ENCODE results near the gene NME9. TPM values are rescaled to one million over a fixed set of nuclear protein-coding genes. Genes with fewer than 3 reads are reported as not detected.
"Not testable (repeated sequence)": the region's sequence is repeated elsewhere in the genome, so short reads cannot be mapped to it uniquely, and the experiment has no call there.

Gene NME9
- total RNA-seq, result not detected

GRCh38 chr3:138329127-138329983 is at the start of gene NME9:
NME9 (minus strand) TSS chr3:138329851; CDS start chr3:138329335, 516 bp downstream.
- POLR2A ChIA-PET, result interaction anchor here (0.6 kb wide), 1 partner anchor 16 kb away, joined by 3 read pairs; no protein-coding TSS in a partner anchor
- CTCF ChIA-PET, result interaction anchor here (0.7 to 1.3 kb wide), 4 partner anchors 9 to 152 kb away, joined by 3 to 4 read pairs (median 4); partner anchors contain the start of gene ESYT3

DNA sequence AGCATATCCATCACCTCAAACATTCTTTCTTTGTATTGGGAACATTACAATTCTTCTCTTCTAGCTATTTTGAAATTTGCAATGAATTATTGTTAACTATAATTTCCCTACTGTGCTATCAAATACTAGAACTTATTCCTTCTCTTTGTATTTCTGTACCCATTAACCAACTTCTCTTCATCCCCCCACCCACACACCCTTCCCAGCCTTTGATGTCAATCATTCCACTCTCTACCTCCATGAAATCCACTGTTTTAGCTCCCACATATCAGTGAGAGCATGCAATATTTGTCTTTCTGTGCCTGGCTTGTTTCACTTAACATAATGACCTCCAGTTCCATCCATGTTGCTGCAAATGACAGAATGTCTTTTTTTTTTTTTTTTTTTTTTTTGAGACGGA is 49.3 kb upstream of the NME9 start:
- CTCF ChIA-PET, result no interaction called here
- POLR2A ChIA-PET, result no interaction called here

DNA sequence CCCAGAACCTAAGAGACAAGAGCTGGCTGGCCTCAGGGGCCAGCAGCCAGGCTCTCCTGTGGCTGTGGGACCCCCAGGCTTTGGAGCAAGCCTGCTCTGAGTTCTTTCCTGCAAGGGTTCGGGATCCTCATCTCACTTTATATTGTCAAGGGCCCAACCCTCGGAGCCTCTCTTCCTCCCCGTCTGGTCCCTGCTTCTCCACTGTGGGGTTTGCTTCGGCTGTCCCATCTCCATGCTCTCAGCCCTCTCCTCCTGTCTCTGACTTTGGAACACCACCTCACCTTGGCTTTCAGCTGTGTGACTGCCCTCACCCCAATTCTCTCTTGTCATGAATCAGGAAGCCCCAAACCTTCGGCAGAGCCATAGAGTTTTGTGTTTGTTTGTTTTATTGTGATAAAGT is 48.7 kb upstream of the NME9 start:
- CTCF ChIA-PET, result no interaction called here
- POLR2A ChIA-PET, result no interaction called here

- ChIA-PET CTCF (no interaction called here), POLR2A (no interaction called here)
Measured at GRCh38 chr3:138377804-138378203, 48.2 kb upstream of the NME9 start.

- CTCF ChIA-PET, result not testable (repeated sequence)
Measured at GRCh38 chr3:138377212-138377611, 47.6 kb upstream of the NME9 start.

DNA sequence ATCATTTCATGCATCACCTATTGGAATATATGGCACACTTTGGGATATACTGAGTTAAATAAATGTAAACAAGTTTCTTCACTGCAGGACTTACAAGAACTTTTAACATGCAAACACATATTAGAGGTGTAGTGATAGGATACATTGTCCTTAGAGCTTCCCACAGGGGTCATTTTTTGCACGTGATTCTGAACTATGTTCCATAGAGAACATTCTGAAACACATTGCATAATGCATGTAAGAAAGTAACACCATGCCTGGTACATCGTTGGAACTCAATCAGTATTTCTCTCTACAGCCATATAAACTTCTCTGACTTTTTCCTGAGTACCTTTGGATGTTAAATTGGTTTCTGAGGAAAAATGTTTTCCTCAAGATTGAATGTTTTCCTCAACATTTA is 47.0 kb upstream of the NME9 start:
- ChIA-PET POLR2A (no interaction called here), CTCF (no interaction called here)

More at GRCh38 chr3:138377212-138377611, 47.6 kb upstream of the NME9 start:
- POLR2A ChIA-PET, result not testable (repeated sequence)

GRCh38 chr3:138375447-138375846 is 45.8 kb upstream of the NME9 start:
- CTCF ChIA-PET, result no interaction called here
- POLR2A ChIA-PET, result no interaction called here

GRCh38 chr3:138374573-138375134 is 45.0 kb upstream of the NME9 start:
- ChIA-PET POLR2A (no interaction called here), CTCF (no interaction called here)

DNA sequence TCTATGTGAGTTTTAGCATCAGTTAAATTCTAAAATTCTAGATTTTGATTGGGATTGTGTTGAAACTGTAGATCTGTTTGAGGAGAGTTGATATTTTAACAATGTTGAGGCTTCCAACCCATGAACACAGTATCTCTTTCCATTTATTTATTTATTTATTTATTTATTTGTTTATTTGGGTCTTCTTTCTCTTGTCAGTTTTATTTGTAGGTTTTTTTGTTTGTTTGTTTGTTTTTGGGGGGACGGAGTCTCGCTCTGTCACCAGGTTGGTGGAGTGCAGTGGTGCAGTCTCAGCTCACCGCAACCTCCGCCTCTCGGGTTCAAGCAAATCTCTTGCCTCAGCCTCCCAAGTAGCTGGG is 44.1 kb upstream of the NME9 start:
- ChIA-PET CTCF (interaction anchor here (0.6 kb wide), 1 partner anchor 39 kb away, joined by 3 read pairs; no protein-coding TSS in a partner anchor), POLR2A (no interaction called here)

DNA sequence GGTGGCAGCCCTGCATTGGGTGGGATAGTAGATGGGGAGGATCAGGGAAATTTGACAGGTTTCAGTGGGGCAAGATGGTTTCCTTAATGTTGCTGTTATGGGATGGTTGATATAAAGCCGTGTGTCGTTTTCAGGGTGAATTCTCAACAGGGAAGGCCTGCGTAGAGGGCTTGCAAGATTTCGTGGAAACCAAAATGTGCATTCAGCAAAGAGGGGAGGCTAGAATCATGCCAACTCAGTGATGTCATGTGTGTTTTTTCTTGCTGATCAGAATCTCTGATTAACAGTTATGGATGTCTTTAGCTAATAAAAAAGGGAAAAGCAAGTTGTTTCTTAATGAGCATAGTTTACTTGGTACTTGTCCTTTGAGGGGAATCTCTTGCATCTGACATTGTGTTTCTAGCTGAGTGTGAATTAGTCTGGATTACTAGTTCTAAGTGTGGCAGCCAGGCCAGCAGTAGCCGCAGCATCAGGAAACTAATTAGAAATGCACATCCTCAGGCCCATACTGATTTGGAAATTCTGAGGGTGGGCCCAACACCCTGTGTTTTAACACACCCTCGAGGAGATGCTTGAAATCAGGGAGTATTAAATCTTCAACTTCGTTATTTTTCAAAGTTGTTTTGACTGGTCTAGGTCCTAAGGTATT is 43.6 kb upstream of the NME9 start:
- POLR2A ChIA-PET, result no interaction called here
- CTCF ChIA-PET, result interaction anchor here (0.6 kb wide), 1 partner anchor 39 kb away, joined by 3 read pairs; no protein-coding TSS in a partner anchor

GRCh38 chr3:138371070-138371965 is 41.7 kb upstream of the NME9 start:
- POLR2A ChIA-PET, result interaction anchor here (0.6 kb wide), 1 partner anchor 14 kb away, joined by 3 read pairs; no protein-coding TSS in a partner anchor
- CTCF ChIA-PET, result no interaction called here

DNA sequence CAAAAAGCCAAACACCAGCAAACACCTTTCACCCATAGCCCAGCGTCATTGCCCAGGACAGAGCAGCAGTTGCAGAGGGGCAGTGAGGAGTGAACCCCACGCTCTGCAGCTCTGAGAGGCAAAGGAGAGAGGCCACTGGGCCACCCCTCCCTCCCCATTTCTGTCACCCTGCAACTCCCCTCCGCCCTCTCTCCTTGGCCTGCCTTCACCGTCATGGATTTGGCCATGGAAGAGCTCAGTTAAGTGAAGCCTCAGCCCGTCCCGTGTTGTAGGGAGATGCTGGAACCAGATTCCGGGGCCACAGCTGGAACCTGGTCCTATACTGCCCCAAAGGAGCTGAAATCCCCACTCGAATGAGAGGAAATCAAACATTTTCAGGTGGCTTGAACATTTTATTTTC is 40.7 kb upstream of the NME9 start:
- ChIA-PET CTCF (no interaction called here), POLR2A (no interaction called here)

- ChIA-PET CTCF (no interaction called here), POLR2A (no interaction called here)
Measured at GRCh38 chr3:138369151-138369900, 39.7 kb upstream of the NME9 start.

GRCh38 chr3:138367911-138368310 is 38.3 kb upstream of the NME9 start:
- CTCF ChIA-PET, result no interaction called here
- POLR2A ChIA-PET, result no interaction called here

- ChIA-PET POLR2A (no interaction called here), CTCF (interaction anchor here (0.5 kb wide), 1 partner anchor 17 kb away, joined by 5 read pairs; no protein-coding TSS in a partner anchor)
Measured at GRCh38 chr3:138367326-138367850, 37.7 kb upstream of the NME9 start.

DNA sequence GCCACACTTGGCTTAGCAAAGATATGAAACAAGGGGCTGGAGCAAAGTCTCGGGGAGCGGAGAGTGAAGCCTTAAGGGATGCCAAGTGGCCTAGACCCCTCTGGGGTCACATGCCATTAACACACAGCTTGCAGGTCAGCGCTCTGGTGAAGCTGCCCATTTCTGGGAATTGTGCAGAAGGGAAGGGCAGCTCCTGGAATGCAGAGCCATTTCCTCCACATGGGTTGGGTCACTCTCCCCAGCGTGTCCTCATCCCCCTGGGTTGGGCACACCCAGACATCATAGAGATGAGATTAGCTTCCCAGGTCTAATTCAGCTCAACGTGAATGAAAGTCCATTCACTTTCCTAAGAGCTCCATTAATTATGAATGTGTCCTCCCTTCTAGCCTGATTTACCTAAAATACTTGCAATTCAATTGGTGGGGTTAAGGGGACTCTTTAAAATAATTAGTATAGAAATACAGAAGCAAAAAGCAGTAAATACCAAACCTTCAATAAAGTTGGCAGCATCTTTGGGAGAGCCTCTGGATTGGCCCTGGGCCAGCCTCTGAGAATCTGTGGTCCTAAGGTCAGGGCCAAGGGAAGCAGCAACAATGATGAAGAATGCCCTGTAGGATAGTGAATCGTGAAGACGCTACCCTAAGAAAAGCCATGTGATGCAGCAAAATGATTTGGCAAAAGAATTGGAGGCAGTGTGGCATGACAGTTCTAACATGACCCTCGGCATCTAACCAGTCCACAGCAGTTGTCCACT is 36.5 kb upstream of the NME9 start:
- POLR2A ChIA-PET, result no interaction called here
- CTCF ChIA-PET, result interaction anchor here (1.0 kb wide), 1 partner anchor 52 kb away, joined by 3 read pairs; no protein-coding TSS in a partner anchor

GRCh38 chr3:138365253-138365555 is 35.6 kb upstream of the NME9 start:
- CTCF ChIA-PET, result interaction anchor here (1.0 kb wide), 1 partner anchor 53 kb away, joined by 3 read pairs; no protein-coding TSS in a partner anchor

More at GRCh38 chr3:138365253-138365555, 35.6 kb upstream of the NME9 start:
- POLR2A ChIA-PET, result no interaction called here
